ENCODE measurements around the gene ERBB2. TPM values are rescaled to one million over a fixed set of nuclear protein-coding genes. Genes with fewer than 3 reads are reported as not detected.

ERBB2 gene
- total RNA-seq, 4 donors from 2014 or later: 175 to 439 (median 234) TPM

GRCh38 chr17:39672522-39673334 lies 27.1 kb upstream of the ERBB2 start:
- H3K4me1 ChIP-seq: peaks cover 17 to 48% (median 47%) of the 10 kb centered on the region in 4 donors
- WGBS, 2 donors (ENCODE audit: low coverage in 1 of 2): 52 to 82% methylated on average over 2 to 15 of the region's 15 CpGs

DNA sequence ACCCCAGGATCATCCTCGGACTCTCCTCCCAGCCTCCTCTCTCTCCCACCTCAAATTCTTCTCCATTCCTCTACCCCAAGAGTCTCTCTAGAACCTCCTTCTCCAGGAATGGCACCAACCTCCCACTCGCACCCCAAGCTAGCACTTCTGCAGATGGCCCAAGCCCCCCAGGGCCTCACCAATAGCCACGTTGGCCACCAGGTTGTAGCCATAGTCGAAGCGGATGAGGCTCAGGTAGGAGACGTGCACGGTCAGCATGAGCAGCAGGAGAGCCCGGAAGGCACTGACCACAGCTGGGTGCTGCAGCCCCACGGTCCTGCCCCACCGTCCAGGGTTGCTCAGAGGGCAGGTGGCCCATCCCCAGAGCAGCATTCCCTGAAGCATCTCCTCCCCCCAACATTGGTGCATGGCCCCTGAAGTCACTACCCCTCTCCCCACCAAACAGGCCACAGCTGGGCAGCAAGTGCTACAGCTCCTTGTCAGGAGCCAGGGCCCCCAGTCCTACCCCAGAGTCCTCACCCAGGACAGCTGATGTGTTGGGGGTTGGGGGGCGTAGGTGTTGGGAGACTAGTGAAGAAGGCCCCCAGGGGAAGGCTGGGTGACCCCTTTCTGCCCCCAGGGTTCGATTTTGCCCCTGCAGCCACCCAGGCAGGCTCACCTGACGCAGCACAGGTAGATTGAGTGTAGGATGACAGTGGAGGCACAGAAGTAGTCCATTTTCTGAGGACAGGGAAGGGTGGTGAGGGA lies 26.4 kb upstream of the ERBB2 start:
- WGBS, 2 donors (ENCODE audit: low coverage in 1 of 2): 80% methylated on average over 13 of the region's 13 CpGs; no CpG with 5 or more reads in 1 of the 2 donors
- Histone ChIP-seq H3K4me3 (no peak overlapping the region), H3K36me3 (no peaks in the 10 kb centered on the region), H3K4me1 (peaks cover 14 to 48% (median 47%) of the 10 kb centered on the region in 4 donors), H3K27me3 (peaks cover 29% of the 10 kb centered on the region), H3K27ac (no peak overlapping the region), H3K9me3 (no peaks in the 10 kb centered on the region)
- in situ Hi-C loops (cut with MboI; ENCODE audit: low pct_ligation_motif_present in 1 of 4, low pct_unique_long_range_greater_than_20kb in 1 of 4, low sequenced_read_pairs in 3 of 4) (no loop called here), intact Hi-C loops (cut with DNase I; ENCODE audit: low total_unique reads) (no loop called here)
- TF ChIP-seq POLR2AphosphoS5 (IDR thresholded peaks at IDR 0.05): no peak
- TF ChIP-seq POLR2A (IDR thresholded peaks at IDR 0.05): no peak
- no peak for TF ChIP-seq CTCF (IDR thresholded peaks at IDR 0.05)
- no peak for TF ChIP-seq EP300 (IDR thresholded peaks at IDR 0.05; ENCODE audit: low read depth)
- DNase-seq: no peak

More at GRCh38 chr17:39672522-39673334, 27.1 kb upstream of the ERBB2 start:
- no peak overlapping the region for H3K4me3 ChIP-seq
- peak overlapping the region; percentile 18 to 67 (median 44) for H3K27ac ChIP-seq
- H3K27me3 ChIP-seq: peaks cover 37% of the 10 kb centered on the region
- in situ Hi-C loops (cut with MboI; ENCODE audit: low pct_ligation_motif_present in 1 of 4, low pct_unique_long_range_greater_than_20kb in 1 of 4, low sequenced_read_pairs in 3 of 4): no loop called here
- no peaks in the 10 kb centered on the region for H3K36me3 ChIP-seq
- no peaks in the 10 kb centered on the region for H3K9me3 ChIP-seq
- DNase-seq: no peak
- intact Hi-C loops (cut with DNase I; ENCODE audit: low total_unique reads): no loop called here
- TF ChIP-seq CTCF (IDR thresholded peaks at IDR 0.05) (peak in 1 of 5 experiments; percentile 4), POLR2A (IDR thresholded peaks at IDR 0.05) (no peak), EP300 (IDR thresholded peaks at IDR 0.05; ENCODE audit: low read depth) (no peak), POLR2AphosphoS5 (IDR thresholded peaks at IDR 0.05) (no peak)

- Histone ChIP-seq H3K27ac (peak overlapping the region in 2 of 4 donors; percentile 65 to 79), H3K36me3 (no peaks in the 10 kb centered on the region), H3K4me1 (peaks cover 14 to 51% (median 49%) of the 10 kb centered on the region in 4 donors), H3K27me3 (peaks cover 22% of the 10 kb centered on the region), H3K4me3 (no peak overlapping the region), H3K9me3 (no peaks in the 10 kb centered on the region)
- TF ChIP-seq POLR2AphosphoS5 (IDR thresholded peaks at IDR 0.05) (no peak), CTCF (IDR thresholded peaks at IDR 0.05) (no peak), POLR2A (IDR thresholded peaks at IDR 0.05) (no peak), EP300 (IDR thresholded peaks at IDR 0.05; ENCODE audit: low read depth) (no peak)
- in situ Hi-C loops (cut with MboI; ENCODE audit: low pct_ligation_motif_present in 1 of 4, low pct_unique_long_range_greater_than_20kb in 1 of 4, low sequenced_read_pairs in 3 of 4): no loop called here
- intact Hi-C loops (cut with DNase I; ENCODE audit: low total_unique reads): no loop called here
- WGBS, 2 donors (ENCODE audit: low coverage in 1 of 2): 80% methylated on average over 5 of the region's 5 CpGs; no CpG with 5 or more reads in 1 of the 2 donors
- DNase-seq: no peak
These were observed 25.7 kb upstream of the ERBB2 start for GRCh38 chr17:39674179-39674578.

Data from transverse colon (tissue), 4 donors.